ENCODE measurements around the gene MYH7.

MYH7 gene

GRCh38 chr14:23365036-23365731 is 70.3 kb downstream of the MYH7 start, which contains the start of gene EFS:
Gene EFS, minus strand, starts transcription at chr14:23365172. Its CDS starts 147 bp downstream, at chr14:23365025.
- Histone ChIP-seq H2AFZ (peak within 1 kb of the TSS; percentile 95), H3K9me3 (ENCODE audit: control insufficient read depth, low read length) (no peaks in the 10 kb centered on the region), H3K9ac (peak within 1 kb of the TSS; percentile 93), H3K4me2 (ENCODE audit: low read length) (no peak within 1 kb of the TSS), H3K4me3 (ENCODE audit: low read depth, low read length) (peak within 1 kb of the TSS; percentile 11), H3K79me2 (peaks cover 11% of the 10 kb centered on the region), H3K36me3 (ENCODE audit: control insufficient read depth, insufficient read depth, low read length) (no peaks in the 10 kb centered on the region), H3K27me3 (ENCODE audit: control insufficient read depth, insufficient read depth, low read length) (no peaks in the 10 kb centered on the region), H3K4me1 (peaks cover 11% of the 10 kb centered on the region), H3K27ac (peak within 1 kb of the TSS; percentile 98)
- no peak for TF ChIP-seq CTCF (IDR thresholded peaks at IDR 0.05)

- Histone ChIP-seq H3K9ac (peak overlapping the region; percentile 88), H3K4me1 (peaks cover 11% of the 10 kb centered on the region)
These were observed 71.1 kb downstream of the MYH7 start for GRCh38 chr14:23364164-23365035.

More at GRCh38 chr14:23364164-23365035, 71.1 kb downstream of the MYH7 start:
- H3K4me3 ChIP-seq (ENCODE audit: low read depth, low read length), result no peak overlapping the region
- H2AFZ ChIP-seq, result peak overlapping the region; percentile 95
- TF ChIP-seq CTCF (IDR thresholded peaks at IDR 0.05), result no peak
- no peaks in the 10 kb centered on the region for H3K36me3 ChIP-seq (ENCODE audit: control insufficient read depth, insufficient read depth, low read length)
- H3K4me2 ChIP-seq (ENCODE audit: low read length), result no peak overlapping the region
- H3K9me3 ChIP-seq (ENCODE audit: control insufficient read depth, low read length), result no peaks in the 10 kb centered on the region
- peak overlapping the region; percentile 98 for H3K27ac ChIP-seq
- no peaks in the 10 kb centered on the region for H3K27me3 ChIP-seq (ENCODE audit: control insufficient read depth, insufficient read depth, low read length)
- H3K79me2 ChIP-seq, result peaks cover 11% of the 10 kb centered on the region
